ENCODE measurements around the gene GLDN. TPM values are rescaled to one million over a fixed set of nuclear protein-coding genes. Genes with fewer than 3 reads are reported as not detected.

The GLDN gene
- total RNA-seq, 1 experiment from 2014 or later, result 0.82 TPM

GRCh38 chr15:51331141-51331540 lies 10.3 kb upstream of the GLDN start:
- Histone ChIP-seq H3K27me3 (replicated peaks; ENCODE audit: control insufficient read depth, insufficient read depth, low read length) (no peaks in the 10 kb centered on the region), H3K36me3 (ENCODE audit: control insufficient read depth, insufficient read depth, low read length) (no peaks in the 10 kb centered on the region), H3K9me3 (no peaks in the 10 kb centered on the region), H3K4me1 (no peaks in the 10 kb centered on the region), H3K4me3 (ENCODE audit: low read depth, low read length) (no peak overlapping the region)
- Mint-ChIP-seq H3K36me3 (ENCODE audit: insufficient read depth, unreplicated experiment) (no peaks in the 10 kb centered on the region), H3K4me3 (ENCODE audit: unreplicated experiment) (no peak overlapping the region), H3K4me1 (ENCODE audit: low read depth, unreplicated experiment) (no peaks in the 10 kb centered on the region), H3K9me3 (ENCODE audit: unreplicated experiment) (no peaks in the 10 kb centered on the region), H3K27me3 (ENCODE audit: insufficient read depth, unreplicated experiment) (peaks cover 3% of the 10 kb centered on the region), H3K27ac (ENCODE audit: unreplicated experiment) (no peak overlapping the region)
- POLR2A ChIA-PET, result no interaction called here
- intact Hi-C loops (cut with micrococcal nuclease; ENCODE audit: unreplicated experiment), result no loop called here
- BruUV-seq (replicated peaks), result no TSS peak
- TF ChIP-seq CTCF (IDR thresholded peaks at IDR 0.05; ENCODE audit: insufficient read depth in 1 of 2, low read depth in 1 of 2, low read length in 1 of 2, severe bottlenecking in 1 of 2, unreplicated experiment in 1 of 2), result no peak
- DNase-seq, result no peak
- CTCF ChIA-PET, result interaction anchor here (0.7 kb wide), 1 partner anchor 31 kb away, joined by 3 read pairs; no protein-coding TSS in a partner anchor

GRCh38 chr15:51332206-51333147 lies 9.0 kb upstream of the GLDN start:
- Histone ChIP-seq H3K4me3 (ENCODE audit: low read depth, low read length) (no peak overlapping the region), H3K4me1 (no peaks in the 10 kb centered on the region), H3K36me3 (ENCODE audit: control insufficient read depth, insufficient read depth, low read length) (no peaks in the 10 kb centered on the region), H3K9me3 (no peaks in the 10 kb centered on the region), H3K27me3 (replicated peaks; ENCODE audit: control insufficient read depth, insufficient read depth, low read length) (no peaks in the 10 kb centered on the region)
- Mint-ChIP-seq H3K36me3 (ENCODE audit: insufficient read depth, unreplicated experiment) (no peaks in the 10 kb centered on the region), H3K4me3 (ENCODE audit: unreplicated experiment) (no peak overlapping the region), H3K27me3 (ENCODE audit: insufficient read depth, unreplicated experiment) (peaks cover 3% of the 10 kb centered on the region), H3K9me3 (ENCODE audit: unreplicated experiment) (no peaks in the 10 kb centered on the region), H3K27ac (ENCODE audit: unreplicated experiment) (no peak overlapping the region), H3K4me1 (ENCODE audit: low read depth, unreplicated experiment) (no peaks in the 10 kb centered on the region)
- ChIA-PET CTCF (no interaction called here), POLR2A (no interaction called here)
- DNase-seq, result no peak
- no TSS peak for BruUV-seq (replicated peaks)
- intact Hi-C loops (cut with micrococcal nuclease; ENCODE audit: unreplicated experiment), result no loop called here
- TF ChIP-seq CTCF (IDR thresholded peaks at IDR 0.05; ENCODE audit: insufficient read depth in 1 of 2, low read depth in 1 of 2, low read length in 1 of 2, severe bottlenecking in 1 of 2, unreplicated experiment in 1 of 2), result no peak

- ChIA-PET POLR2A (no interaction called here), CTCF (interaction anchor here (0.6 kb wide), 1 partner anchor 65 kb away, joined by 5 read pairs; no protein-coding TSS in a partner anchor)
- intact Hi-C loops (cut with micrococcal nuclease; ENCODE audit: unreplicated experiment), result no loop called here
- Mint-ChIP-seq H3K9me3 (ENCODE audit: unreplicated experiment) (no peaks in the 10 kb centered on the region), H3K36me3 (ENCODE audit: insufficient read depth, unreplicated experiment) (no peaks in the 10 kb centered on the region), H3K27me3 (ENCODE audit: insufficient read depth, unreplicated experiment) (peaks cover 3% of the 10 kb centered on the region), H3K4me1 (ENCODE audit: low read depth, unreplicated experiment) (no peaks in the 10 kb centered on the region), H3K4me3 (ENCODE audit: unreplicated experiment) (no peak overlapping the region), H3K27ac (ENCODE audit: unreplicated experiment) (no peak overlapping the region)
- Histone ChIP-seq H3K4me3 (ENCODE audit: low read depth, low read length) (no peak overlapping the region), H3K9me3 (no peaks in the 10 kb centered on the region), H3K27me3 (replicated peaks; ENCODE audit: control insufficient read depth, insufficient read depth, low read length) (no peaks in the 10 kb centered on the region), H3K4me1 (no peaks in the 10 kb centered on the region), H3K36me3 (ENCODE audit: control insufficient read depth, insufficient read depth, low read length) (no peaks in the 10 kb centered on the region)
- DNase-seq, result no peak
- no peak for TF ChIP-seq CTCF (IDR thresholded peaks at IDR 0.05; ENCODE audit: insufficient read depth in 1 of 2, low read depth in 1 of 2, low read length in 1 of 2, severe bottlenecking in 1 of 2, unreplicated experiment in 1 of 2)
- BruUV-seq (replicated peaks), result no TSS peak
These were observed 7.9 kb upstream of the GLDN start for GRCh38 chr15:51333571-51333970.
